Stimulated activated CD8-positive, alpha-beta memory T cell treated with anti-CD3 and anti-CD28 coated beads, Interleukin-12 subunit alpha, Interleukin-12 subunit beta, amount 100 ng/mL, for 4 hours (primary cell): ENCODE data around the gene GNGT2.

Experiments used
- DNase-seq: peaks from one replicate; pipeline ENCODE4 v3.0.0-alpha.2; 2020; ENCODE audit warnings: low read depth

Gene GNGT2

DNA sequence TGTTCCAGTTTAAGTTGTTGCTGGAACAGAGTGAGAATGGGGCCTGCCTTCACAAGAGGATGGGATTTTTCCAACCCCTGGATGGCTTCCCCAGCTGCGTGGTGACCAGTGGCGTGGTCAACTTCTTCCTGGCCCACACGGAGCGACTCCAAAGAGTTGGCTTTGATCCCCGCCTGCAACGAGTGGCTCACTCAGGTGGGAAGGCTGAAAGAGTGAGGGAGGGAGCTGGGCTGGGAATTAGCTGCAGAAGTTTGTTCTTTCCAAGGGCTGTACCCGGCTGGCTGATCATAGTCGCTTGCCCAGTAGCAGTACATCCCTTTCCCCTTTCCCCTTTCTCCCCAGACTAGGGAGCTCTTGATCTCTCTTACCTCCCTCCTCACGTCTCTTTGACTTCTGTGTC lies 41.7 kb downstream of the GNGT2 start:
- no peak for DNase-seq

DNA sequence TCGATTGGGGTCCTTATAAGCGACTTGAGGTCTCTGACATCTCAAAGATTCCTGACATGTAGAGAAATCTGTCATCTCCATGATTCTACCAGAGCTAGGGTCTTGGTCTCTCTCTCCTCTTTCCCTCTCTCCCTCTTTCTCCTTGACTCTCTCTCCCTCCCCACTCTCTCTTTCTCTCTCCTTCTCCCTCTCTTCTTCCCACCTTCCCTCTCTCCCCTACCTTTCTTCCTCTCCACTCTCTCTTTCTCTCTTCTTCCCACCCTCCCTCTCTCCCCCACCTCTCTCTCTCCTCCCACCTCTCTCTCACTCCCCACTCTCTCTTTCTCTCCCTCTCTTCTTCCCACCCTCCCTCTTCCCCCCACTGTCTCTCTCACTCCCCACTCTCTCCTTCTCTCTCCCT lies 45.2 kb downstream of the GNGT2 start:
- no peak for DNase-seq

DNA sequence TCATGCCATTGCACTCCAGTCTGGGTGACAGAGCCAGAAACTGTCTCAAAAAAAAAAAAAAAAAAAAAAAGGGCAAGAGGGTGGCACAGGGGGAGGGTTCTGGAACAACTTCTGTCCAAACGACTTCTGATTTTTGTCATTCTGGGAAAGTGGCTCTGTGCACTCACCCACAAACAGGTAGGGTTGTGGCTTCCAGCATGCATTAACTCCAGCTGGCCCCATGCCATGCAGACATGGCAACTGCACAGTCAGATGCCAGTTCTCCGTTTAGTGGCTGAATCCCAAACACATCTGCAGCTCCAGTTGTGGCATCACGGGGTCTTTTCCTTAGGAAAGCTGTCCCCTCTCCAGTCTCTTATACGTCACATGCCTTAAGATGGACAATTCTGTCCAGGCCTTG lies 47.5 kb downstream of the GNGT2 start:
- no peak for DNase-seq

DNA sequence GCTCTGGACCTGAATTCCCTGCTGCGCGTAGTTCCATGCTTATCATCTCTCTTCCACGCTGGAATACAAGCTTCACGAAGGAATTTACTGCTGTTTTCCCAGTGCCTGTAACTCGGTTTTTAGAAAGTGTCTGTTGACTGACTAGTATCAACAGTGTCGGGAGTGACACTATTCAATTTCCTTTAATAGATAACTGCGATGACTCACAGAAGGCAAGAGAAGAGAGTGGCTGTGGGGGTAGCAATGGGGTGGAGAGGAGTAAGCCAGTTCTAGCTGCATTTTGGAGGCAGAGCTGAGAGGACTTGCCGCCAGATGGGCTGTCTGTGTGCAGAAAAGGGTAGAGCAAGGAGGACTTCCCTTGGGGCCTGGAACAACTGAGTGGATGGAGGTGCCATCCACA lies 52.6 kb downstream of the GNGT2 start:
- no peak for DNase-seq

DNA sequence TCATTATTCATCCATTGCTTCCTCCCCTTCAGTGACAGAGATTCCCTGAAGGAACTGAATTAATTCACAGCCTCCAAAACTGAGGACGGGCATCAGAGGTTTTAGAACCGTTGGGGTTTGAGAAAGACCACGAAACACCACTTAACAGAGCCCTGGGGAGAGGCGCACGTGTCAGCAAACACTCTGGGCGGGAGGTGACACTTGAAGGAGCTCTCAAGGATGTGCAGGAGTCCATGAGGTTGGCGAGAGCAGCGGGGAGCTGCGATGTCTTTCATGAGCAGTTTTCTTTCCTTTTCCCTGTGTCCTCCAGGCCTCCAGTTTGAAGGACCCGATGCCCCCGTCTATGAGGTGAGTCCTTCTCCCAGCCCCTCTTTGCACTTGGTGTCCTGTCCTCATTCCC lies 54.1 kb downstream of the GNGT2 start:
- no peak for DNase-seq
